ENCODE measurements around the gene SSC5D. TPM values are rescaled to one million over a fixed set of nuclear protein-coding genes. Genes with fewer than 3 reads are reported as not detected.
A peak's percentile ranks its signal among the peaks of the same experiment; 100 is the strongest.

Gene SSC5D
- total and polyA plus RNA-seq, 9 of the 15 experiments (the other 6 are each of a cell fraction or from before 2014, with no cell fraction given) = 0.04 to 0.71 (median 0.14) TPM; not detected in 2

- TF ChIP-seq ETS2 (tag; IDR thresholded peaks at IDR 0.05; ENCODE audit: borderline replicate concordance, poor library complexity, severe bottlenecking) (no peak), NCOA1 (IDR thresholded peaks at IDR 0.05; ENCODE audit: low read depth) (no peak), ZNF23 (CRISPR knock-in tag; IDR thresholded peaks at IDR 0.05) (no peak), POLR2H (tag; IDR thresholded peaks at IDR 0.05; ENCODE audit: low read depth) (no peak), MNT (conservative IDR thresholded peaks at IDR 0.05) (peak; percentile 78 to 84), EHMT2 (IDR thresholded peaks at IDR 0.05) (no peak), ZNF324 (CRISPR knock-in tag; IDR thresholded peaks at IDR 0.05) (no peak), ZBTB33 (CRISPR knock-in tag; IDR thresholded peaks at IDR 0.05) (peak; percentile 99), TCF7L2 (IDR thresholded peaks at IDR 0.05; ENCODE audit: low read depth, low read length) (no peak), NFIC (IDR thresholded peaks at IDR 0.05) (no peak), ZNF77 (CRISPR knock-in tag; IDR thresholded peaks at IDR 0.05) (no peak), NFRKB (IDR thresholded peaks at IDR 0.05; ENCODE audit: low read depth) (0 out of 2 replicates have a peak, but pooled peaks have one; percentile 54), U2AF2 (optimal IDR thresholded peaks at IDR 0.05; ENCODE audit: low read depth, low read length) (no peak), THRB (CRISPR knock-in tag; conservative IDR thresholded peaks at IDR 0.05) (no peak), ZNF217 (CRISPR knock-in tag; IDR thresholded peaks at IDR 0.05) (peak; percentile 98), ZMIZ1 (IDR thresholded peaks at IDR 0.05; ENCODE audit: low read depth in 2 of 2, low read length in 2 of 2) (no peak), NR1H2 (CRISPR knock-in tag; IDR thresholded peaks at IDR 0.05) (0 out of 2 replicates have a peak, but pooled peaks have one; percentile 82), ZNF79 (CRISPR knock-in tag; IDR thresholded peaks at IDR 0.05; ENCODE audit: low read depth) (no peak), ZNF41 (CRISPR knock-in tag; conservative IDR thresholded peaks at IDR 0.05) (no peak)
These were observed 15.4 kb downstream of the SSC5D start (continued) for GRCh38 chr19:55503502-55504251.
